K562 (cell line): ENCODE measurements around the gene LRRC4B. TPM values are rescaled to one million over a fixed set of nuclear protein-coding genes. Genes with fewer than 3 reads are reported as not detected.

Experiments used
- BCLAF1 ChIP-seq, 2 experiments: fragments of 450-650 bp in 1 of 2; IDR thresholded peaks; 2 replicates each; pipeline ENCODE4 v1.6.1; 2011 to 2017; ENCODE audit warnings: low read depth in 2 of 2, antibody characterized with exemption in 1 of 2, borderline replicate concordance in 1 of 2, low read length in 1 of 2, mild to moderate bottlenecking in 1 of 2, mixed read lengths in 1 of 2; ENCODE audit not compliant: control insufficient read depth in 1 of 2
- EZH2 ChIP-seq: IDR thresholded peaks from 2 replicates; pipeline ENCODE4 v1.6.1; 2012; ENCODE audit warnings: low read depth, mild to moderate bottlenecking, inconsistent platforms, low read length, borderline replicate concordance
- ILF3 ChIP-seq: fragments of 450-650 bp; IDR thresholded peaks from 2 replicates; pipeline ENCODE4 v1.6.1; 2018; ENCODE audit warnings: antibody characterized with exemption, mild to moderate bottlenecking, moderate library complexity, borderline replicate concordance
- MTA3 ChIP-seq: fragments of 450-650 bp; formaldehyde crosslinking; IDR thresholded peaks from 2 replicates; pipeline ENCODE4 v1.6.1; 2017; ENCODE audit warnings: mild to moderate bottlenecking, borderline replicate concordance
- PATZ1 ChIP-seq: fragments of 250-450 bp; sonication (Bioruptor Pico); IDR thresholded peaks from 2 replicates; pipeline ENCODE4 v1.5.0; 2020; ENCODE audit warnings: mild to moderate bottlenecking, borderline replicate concordance
- RAD21 ChIP-seq, 2 experiments: fragments of 250-450 bp in 1 of 2; fragments of 450-650 bp in 1 of 2; sonication (Bioruptor Pico) in 1 of 2; formaldehyde crosslinking in 1 of 2; IDR thresholded peaks in 1 of 2; conservative IDR thresholded peaks in 1 of 2; 2 replicates each; pipeline versions ENCODE4 v1.4.0 to v1.8.0; 2020 to 2022; ENCODE audit warnings: mild to moderate bottlenecking in 2 of 2, moderate library complexity in 1 of 2
- TOE1 ChIP-seq, 2 experiments: fragments of 450-650 bp in 1 of 2; sonication (generic) in 1 of 2; formaldehyde crosslinking in 1 of 2; IDR thresholded peaks; 2 replicates each; pipeline versions ENCODE4 v1.7.1 to v1.8.0; 2016 to 2022; ENCODE audit warnings: borderline replicate concordance in 2 of 2, mild to moderate bottlenecking in 2 of 2, antibody characterized with exemption in 1 of 2, inconsistent platforms in 1 of 2, low read depth in 1 of 2, missing genetic modification reagents in 1 of 2, moderate library complexity in 1 of 2
- ZNF407 ChIP-seq: fragments of 450-650 bp; IDR thresholded peaks from 2 replicates; pipeline ENCODE4 v1.6.1; 2016; ENCODE audit warnings: low read depth
- ZNF512 ChIP-seq: IDR thresholded peaks from 2 replicates; pipeline ENCODE4 v1.6.1; 2016; ENCODE audit warnings: missing genetic modification characterization, missing compliant biosample characterization
- polyA plus RNA-seq, 8 experiments: library from polyadenylated mRNA; depleted of rRNA in 4 of 8; stranded (reverse) in 5 of 8; unstranded in 3 of 8; fragments of >200 nt; fragmentation: Nextera tagmentation in 2 of 8; fragmentation: Illumina TruSeq in 1 of 8; extraction: Ambion mirVana in 2 of 8; extraction: Trizol in 1 of 8; gene quantifications; 2 replicates each; pipeline versions ENCODE4 v1.2.1 to v1.2.3, GENCODE V29; 2011 to 2014; ENCODE audit warnings: inconsistent platforms in 1 of 8, missing spikeins in 1 of 8
- total RNA-seq, 7 experiments: library from RNA; depleted of rRNA in 6 of 7; stranded (reverse); fragments of >200 nt in 6 of 7; fragmentation: Illumina TruSeq in 2 of 7; extraction: Trizol in 2 of 7; gene quantifications; 2 replicates each; pipeline versions ENCODE4 v1.2.1 to v1.2.3, GENCODE V29; 2011 to 2021; ENCODE audit warnings: low replicate concordance in 1 of 7

The LRRC4B gene
- total and polyA plus RNA-seq, 9 of the 15 experiments (the other 6 are each of a cell fraction or from before 2014, with no cell fraction given): 0.18 to 9.6 (median 2.9) TPM; not detected in 2

- no peak for TF ChIP-seq EZH2
- TF ChIP-seq ZNF407: peak; percentile 71
- TF ChIP-seq ZNF512 (tag): no peak
- no peak for TF ChIP-seq BCLAF1 (IDR thresholded peaks at IDR 0.05; ENCODE audit: borderline replicate concordance in 1 of 2, control insufficient read depth in 1 of 2, low read depth in 2 of 2, low read length in 1 of 2)
- TF ChIP-seq PATZ1 (CRISPR knock-in tag): no peak
- TF ChIP-seq ILF3: no peak
- peak; percentile 19 to 57; a peak in 2 of 4 replicates for TF ChIP-seq RAD21 (CRISPR knock-in tag; conservative IDR thresholded peaks at IDR 0.05 in 1 of 2, IDR thresholded peaks at IDR 0.05 in 1 of 2)
- peak; percentile 61; the same call in 1 of the 2 replicates for TF ChIP-seq TOE1 (IDR thresholded peaks at IDR 0.05; ENCODE audit: borderline replicate concordance)
- TF ChIP-seq TOE1 (CRISPR knock-in tag; IDR thresholded peaks at IDR 0.05; ENCODE audit: borderline replicate concordance, low read depth): no peak
- TF ChIP-seq MTA3: peak; percentile 82; the same call in 1 of the 2 replicates
Observed at GRCh38 chr19:50556282-50557008, 11.8 kb downstream of the LRRC4B start (continued).
